A549 (cell line): Measurements from ENCODE around the gene MYLIP.

Source experiments
- CEBPB ChIP-seq, 2 experiments: fragments of >200 bp in 1 of 2; sonication (Bioruptor Twin) in 1 of 2; formaldehyde crosslinking in 1 of 2; IDR thresholded peaks; 2 replicates each; pipeline ENCODE4 v1.6.1; 2012 to 2016
- ELK1 ChIP-seq: fragments of 150-350 bp; IDR thresholded peaks from 2 replicates; pipeline ENCODE4 v1.6.1; 2014; ENCODE audit warnings: low read depth, mild to moderate bottlenecking, low read length
- MYC ChIP-seq: IDR thresholded peaks from 2 replicates; pipeline ENCODE4 v1.6.1; 2012; ENCODE audit warnings: mild to moderate bottlenecking, inconsistent platforms, low read length, improper control_type of control experiment, borderline replicate concordance
- PBX3 ChIP-seq: IDR thresholded peaks from 2 replicates; pipeline ENCODE4 v1.6.1; 2012
- POLR2A ChIP-seq: IDR thresholded peaks from 2 replicates; pipeline ENCODE4 v1.6.1; 2012; ENCODE audit warnings: mild to moderate bottlenecking, low read length
- TF ChIP-seq, protein P1 (sequence below): fragments of >200 bp; sonication (Bioruptor Twin); formaldehyde crosslinking; IDR thresholded peaks from 3 replicates; pipeline ENCODE4 v1.5.1; 2016
- TF ChIP-seq, protein P2 (sequence below): IDR thresholded peaks from 2 replicates; pipeline ENCODE4 v1.6.1; 2012

GRCh38 chr6:16108921-16109658, 19.8 kb upstream of the MYLIP start:
- TF ChIP-seq MYC (no peak), ELK1 (no peak), POLR2A (no peak), CEBPB (IDR thresholded peaks at IDR 0.05) (no peak), PBX3 (no peak)
- TF ChIP-seq, protein P1, sequence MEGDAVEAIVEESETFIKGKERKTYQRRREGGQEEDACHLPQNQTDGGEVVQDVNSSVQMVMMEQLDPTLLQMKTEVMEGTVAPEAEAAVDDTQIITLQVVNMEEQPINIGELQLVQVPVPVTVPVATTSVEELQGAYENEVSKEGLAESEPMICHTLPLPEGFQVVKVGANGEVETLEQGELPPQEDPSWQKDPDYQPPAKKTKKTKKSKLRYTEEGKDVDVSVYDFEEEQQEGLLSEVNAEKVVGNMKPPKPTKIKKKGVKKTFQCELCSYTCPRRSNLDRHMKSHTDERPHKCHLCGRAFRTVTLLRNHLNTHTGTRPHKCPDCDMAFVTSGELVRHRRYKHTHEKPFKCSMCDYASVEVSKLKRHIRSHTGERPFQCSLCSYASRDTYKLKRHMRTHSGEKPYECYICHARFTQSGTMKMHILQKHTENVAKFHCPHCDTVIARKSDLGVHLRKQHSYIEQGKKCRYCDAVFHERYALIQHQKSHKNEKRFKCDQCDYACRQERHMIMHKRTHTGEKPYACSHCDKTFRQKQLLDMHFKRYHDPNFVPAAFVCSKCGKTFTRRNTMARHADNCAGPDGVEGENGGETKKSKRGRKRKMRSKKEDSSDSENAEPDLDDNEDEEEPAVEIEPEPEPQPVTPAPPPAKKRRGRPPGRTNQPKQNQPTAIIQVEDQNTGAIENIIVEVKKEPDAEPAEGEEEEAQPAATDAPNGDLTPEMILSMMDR, result no peak
- TF ChIP-seq, protein P2, sequence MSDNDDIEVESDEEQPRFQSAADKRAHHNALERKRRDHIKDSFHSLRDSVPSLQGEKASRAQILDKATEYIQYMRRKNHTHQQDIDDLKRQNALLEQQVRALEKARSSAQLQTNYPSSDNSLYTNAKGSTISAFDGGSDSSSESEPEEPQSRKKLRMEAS, result no peak
